ENCODE data around the gene PLOD3.

Gene PLOD3

DNA sequence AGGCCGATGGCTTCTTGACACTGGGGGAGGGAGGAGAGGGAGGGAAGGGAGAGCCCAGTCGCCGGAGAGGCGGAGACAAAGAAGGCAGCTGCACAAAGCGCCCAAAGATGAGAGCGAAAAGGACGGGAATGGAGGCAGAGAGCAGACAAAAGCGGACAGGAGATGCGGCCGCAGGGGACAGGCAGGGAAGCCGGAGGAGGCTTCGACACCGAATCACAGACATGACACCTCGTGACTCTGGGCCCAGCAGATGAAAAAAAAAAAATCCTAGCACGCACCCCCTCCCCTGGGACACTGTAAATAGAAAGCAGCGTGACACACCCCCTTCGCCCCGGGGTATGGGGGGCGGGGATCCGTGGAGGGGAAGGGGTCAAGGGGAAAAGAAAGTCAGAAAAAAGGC lies 38.3 kb downstream of the PLOD3 start:
- no peak for DNase-seq (ENCODE audit: low spot score)

GRCh38 chr7:101177644-101178043 lies 39.7 kb downstream of the PLOD3 start:
- DNase-seq (ENCODE audit: low spot score), result no peak

- DNase-seq (ENCODE audit: low spot score), result no peak
Measured at GRCh38 chr7:101175664-101176063, 41.7 kb downstream of the PLOD3 start.

- DNase-seq (ENCODE audit: low spot score), result no peak
Measured at GRCh38 chr7:101174322-101174854, 43.0 kb downstream of the PLOD3 start.

DNA sequence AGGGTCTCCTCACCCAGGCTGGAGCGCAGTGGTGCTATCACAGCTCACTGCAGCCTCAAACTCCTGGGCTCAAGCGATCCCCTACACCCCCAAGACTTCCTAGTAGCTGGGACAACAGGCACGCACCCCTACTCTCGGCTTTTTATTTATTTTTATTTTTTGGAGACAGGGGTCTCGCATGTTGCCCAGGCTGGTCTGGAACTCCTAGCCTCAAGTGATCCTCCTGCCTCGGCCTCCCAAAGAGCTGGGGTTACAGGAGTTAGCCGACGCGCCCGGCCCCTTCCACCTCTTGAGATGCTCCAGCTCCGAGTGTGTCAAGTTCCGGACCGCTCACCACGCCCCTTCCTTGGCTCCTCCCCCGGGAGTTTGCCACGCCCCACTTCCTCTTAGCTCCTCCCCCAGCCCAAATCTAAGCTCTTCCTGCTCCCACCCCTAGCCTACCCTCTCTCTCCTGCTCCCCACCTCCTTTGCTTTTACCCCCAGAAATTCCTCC lies 43.6 kb downstream of the PLOD3 start:
- DNase-seq (ENCODE audit: low spot score), result no peak

DNA sequence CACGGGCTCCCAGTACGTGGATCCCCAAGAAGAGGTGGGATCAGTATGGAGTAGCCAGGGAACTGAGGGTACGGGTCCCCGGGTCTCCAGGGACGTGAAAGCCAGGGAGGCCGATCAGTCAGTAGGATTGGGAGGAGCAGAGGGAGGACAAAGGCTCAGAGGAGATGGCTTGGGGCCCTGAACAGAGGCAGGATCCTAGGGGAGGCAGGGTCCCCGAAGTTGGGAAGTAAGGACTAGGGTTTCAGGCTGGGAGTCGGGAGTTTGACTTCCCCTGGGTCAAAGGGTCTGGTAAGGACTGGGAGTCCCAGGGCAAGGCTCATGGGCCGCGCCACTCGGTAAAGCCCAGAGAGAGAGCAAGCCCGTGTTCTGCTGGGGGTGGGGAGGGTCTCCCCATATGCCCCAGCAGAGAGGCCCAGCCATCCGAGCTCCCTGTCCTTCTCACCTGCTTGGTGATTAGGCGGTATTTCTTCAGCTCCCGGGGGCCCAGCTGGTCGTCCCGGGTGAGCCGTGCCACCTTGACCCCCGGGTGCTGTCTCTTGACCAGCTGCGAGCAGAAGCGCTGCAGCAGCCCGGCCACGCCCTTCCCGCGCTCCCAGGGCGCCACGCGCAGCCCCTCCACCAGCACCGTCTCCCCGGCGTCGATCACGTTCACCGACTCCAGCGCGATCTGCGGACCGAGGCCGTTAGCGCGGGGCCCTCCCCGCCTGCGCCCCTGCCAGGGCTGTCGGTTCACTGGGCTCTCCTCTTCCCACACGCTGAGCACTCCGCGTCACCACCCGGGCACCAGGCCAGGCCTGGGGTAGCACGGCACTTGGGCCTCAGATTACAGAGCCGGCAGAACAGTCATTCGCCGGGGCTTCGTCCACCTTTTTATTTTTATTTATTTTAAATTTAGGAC lies 44.3 kb downstream of the PLOD3 start:
- no peak for DNase-seq (ENCODE audit: low spot score)

DNA sequence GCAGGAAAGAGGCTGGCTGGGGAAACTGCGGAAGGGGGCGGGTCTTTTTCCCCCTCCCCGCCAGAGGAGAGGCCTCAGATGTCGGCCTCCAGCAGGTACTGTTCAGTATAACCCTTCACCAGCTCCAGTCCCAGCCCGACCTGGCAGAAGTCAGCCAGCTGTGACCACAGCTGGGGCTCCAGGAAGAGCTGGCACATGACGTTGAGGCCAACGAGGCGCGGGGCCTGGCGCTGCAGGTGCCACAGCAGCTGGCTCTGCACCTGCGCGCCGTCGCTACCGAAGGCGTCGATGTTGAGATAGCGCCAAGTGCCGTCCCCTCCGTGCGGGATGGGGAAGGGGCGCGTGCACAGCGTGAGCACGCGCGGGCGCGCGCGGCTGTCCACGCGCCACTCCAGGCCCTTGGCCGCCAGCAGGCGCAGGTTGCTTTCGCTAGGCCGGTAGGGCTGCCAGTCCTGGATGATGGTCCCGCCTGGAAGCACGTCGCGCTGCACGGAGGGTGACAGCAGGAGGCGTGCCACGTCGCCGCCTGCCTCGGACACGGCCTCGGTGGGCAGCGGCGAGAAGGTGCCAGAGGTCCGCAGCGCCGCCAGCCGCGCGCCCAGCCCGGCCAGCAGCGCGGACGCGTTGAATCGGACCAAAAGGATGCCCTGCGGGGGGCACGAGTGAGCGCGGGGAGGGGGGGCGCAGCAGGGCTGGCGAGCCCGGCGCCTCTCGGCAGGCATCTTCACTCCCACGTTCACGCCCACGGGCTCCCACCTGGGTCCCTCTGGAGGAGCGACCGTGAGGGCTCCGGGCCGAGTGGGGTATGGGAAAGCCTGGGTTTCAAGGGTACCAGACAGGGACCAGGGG lies 45.2 kb downstream of the PLOD3 start:
- no peak for DNase-seq (ENCODE audit: low spot score)

DNA sequence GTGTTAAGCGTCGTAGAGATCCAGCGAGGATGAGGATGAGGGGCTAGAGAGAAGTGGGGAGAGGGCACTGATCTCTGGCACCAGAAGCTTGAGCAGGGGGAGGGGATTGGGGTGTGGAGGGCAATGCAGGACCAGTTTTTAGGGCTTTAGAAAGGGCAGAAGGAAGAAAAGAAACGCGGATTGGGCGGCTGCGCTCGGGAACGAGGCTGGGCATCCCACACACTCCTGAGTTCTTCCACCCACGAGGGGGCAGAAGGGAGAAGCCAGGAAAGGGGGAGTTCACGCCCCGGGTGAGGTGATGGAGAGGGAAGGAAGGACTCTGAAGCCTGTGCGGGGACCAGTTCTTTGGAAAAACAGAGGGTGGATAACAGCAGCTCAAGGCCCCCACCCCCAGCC lies 45.9 kb downstream of the PLOD3 start:
- DNase-seq (ENCODE audit: low spot score), result no peak

DNA sequence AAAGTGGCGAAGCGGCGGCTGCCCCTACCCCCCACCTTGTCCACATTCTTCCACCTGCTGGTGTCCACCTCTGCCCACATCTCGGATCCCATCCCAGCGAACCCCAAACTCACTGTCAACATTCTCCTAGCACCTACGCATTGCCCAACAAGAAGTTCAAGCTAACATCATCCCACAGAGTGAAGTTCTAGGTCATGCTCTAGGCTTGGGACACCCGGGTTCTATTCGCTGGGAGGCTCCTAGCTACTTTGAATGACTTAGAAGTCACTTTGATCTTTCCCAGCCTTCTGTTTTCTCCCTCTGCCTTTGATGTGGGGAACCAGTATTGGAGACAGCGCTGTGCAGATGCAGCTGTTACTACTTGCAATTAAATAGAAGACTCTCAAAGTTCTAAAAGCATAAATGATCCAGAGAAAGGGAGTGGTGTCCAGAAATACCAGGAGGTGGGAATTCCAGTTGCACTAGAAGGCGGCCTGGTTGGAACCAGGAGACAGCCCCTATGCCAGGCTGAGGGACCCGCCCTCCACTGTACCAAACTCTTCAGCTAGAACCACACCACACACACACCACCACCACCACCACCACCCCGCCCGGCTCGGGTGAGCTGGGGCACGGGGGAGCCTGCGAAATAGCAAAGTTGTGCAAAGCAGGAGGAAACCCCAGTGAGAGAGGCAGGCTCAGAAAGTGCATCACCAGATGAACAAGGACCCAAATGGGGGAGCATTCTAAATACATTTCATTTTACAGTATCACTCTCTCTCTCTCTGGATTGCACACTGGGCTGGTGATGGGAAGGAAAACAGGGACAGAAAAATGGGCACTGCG lies 46.6 kb downstream of the PLOD3 start:
- DNase-seq (ENCODE audit: low spot score), result no peak

DNA sequence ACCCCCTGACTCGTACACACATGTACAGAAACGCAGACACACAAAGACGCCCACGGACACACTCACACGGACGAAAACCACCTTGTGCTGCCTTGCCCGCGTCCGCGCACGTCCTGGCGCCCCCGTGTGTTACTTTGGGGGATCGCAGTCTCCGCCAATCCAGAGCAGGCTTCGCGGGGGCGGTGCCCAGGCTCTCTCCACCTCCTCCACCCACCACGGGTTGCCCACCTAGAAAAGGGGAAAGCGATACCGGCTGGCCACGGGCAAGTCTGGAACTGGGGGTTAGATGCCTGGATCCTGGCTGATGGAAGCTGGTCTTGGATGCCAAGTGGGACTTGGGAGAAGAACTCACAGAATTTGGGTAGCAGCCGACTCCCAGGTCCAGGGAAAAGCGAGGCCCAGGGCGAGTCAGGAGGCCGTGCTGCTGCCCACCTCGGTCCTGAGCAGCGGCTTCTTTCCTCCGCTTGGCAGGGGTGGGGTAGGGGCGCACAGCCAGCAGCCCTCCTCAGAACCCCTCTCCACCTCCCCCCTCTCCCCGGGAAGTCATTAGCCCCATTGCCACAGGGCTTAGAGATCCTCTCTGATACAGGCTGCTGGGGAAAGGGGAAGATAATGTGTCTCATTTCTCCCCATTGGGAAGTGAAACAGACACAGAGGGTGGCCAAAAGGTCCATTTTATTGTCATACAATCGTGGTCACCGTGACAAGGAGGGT lies 47.4 kb downstream of the PLOD3 start:
- DNase-seq (ENCODE audit: low spot score), result peak; percentile 69

GRCh38 chr7:101169110-101169837 lies 48.1 kb downstream of the PLOD3 start:
- peak; percentile 69 for DNase-seq (ENCODE audit: low spot score)

GRCh38 chr7:101168412-101169049 lies 48.9 kb downstream of the PLOD3 start:
- DNase-seq (ENCODE audit: low spot score), result no peak

DNA sequence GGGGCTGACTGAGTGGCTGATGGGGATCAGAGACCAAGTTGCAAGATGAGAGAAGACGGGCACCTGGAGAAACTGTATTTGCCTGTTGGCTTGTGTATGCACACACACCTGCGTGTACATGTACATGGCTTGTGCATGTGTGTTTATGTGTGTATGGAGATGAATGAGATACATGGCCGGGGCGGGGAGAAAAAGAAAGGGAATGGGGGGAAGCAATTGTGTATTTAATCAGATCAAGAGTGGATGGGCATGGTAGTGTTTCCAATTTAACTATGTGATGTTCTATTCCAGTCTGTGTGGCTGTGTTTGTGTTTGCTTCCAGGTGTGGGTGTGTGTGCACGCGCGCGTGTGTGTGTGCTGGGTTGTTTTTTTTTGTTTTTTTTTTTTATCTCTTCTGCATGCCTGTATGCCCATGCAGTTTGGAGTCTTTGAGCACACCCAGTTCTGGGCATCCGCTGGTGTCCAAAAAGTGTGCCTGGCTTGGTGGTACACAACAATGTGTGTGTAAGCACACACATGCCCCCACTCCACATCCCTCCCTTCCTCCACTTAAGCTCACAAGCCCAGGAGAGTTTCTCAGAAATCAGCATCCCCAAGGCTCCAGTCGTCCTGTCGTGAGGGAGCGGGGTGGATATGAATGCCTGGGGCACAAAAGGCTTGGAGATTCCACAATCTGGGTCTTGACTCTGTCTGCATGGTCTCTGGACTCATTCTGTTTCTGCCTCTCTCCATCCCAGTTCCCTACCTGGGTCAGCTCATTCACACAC lies 49.6 kb downstream of the PLOD3 start:
- no peak for DNase-seq (ENCODE audit: low spot score)

DNA sequence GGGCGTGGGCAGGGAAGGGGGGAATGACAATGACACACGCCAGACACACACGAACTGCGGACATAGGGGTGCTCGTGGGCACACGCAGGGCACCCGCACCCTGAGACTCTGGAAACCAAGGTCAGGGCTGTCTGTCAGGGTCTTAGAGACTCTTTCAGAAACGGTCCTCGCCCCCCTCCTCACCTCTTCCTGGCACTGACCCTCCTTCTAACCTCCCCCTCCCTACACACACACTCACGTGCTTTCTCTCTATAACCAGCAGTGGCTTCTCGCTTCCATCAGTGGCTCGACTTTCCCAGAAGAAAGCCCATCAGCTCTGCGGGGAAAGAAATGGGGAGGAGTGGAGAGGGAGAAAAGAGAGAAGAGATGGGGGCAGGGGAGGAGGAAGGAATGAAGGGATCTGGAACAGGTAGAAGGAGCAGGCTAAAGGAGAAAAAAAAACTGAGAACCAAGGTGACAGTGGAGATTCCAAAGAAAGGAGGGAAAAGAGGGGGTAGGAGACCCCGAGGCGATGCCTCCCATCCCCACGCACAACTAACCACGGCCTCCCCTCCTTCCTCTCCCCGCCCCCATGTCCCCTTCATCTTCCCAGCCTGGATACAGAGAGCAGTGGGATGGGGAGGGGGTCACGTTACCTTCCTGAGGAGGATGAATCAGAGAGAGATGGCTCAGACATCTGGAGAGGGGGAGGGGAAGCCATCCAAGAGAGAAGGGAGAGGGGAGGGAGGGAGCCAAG lies 50.3 kb downstream of the PLOD3 start:
- no peak for DNase-seq (ENCODE audit: low spot score)

- no peak for DNase-seq (ENCODE audit: low spot score)
Measured at GRCh38 chr7:101166648-101166908, 50.8 kb downstream of the PLOD3 start.

DNA sequence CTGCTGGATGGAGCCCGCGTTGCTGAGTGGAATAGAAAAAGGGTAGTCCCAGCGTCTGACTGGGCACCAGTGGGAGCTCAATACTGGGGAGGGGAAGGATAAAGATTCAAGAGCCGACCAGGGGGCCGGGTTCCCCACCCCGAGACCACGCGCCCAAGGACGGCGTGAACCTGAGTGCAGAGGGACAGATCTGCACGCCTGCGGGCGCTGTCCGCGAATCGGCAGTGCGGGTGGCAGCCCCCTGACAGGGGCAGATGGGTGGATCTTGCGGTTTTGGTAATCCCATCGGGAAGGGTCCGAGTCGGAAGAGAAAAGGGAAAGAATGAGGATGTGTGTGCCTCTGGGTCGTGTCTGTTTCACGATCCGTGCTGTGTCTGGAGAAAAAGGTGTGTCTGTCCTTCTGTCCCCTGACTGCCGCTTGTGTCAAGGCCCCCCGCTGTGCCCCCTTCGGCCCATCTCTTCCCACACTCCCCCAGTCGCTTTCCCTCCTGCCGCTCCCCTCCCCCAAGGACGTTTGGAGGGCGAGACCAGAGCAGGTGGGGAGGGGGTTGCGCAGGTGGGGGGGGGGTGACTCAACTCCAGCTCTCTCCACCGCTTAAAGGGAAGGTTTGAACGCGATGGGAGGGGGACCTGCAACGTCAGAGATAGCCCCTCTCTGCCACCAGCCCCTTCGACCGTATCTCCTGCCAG lies 51.3 kb downstream of the PLOD3 start:
- no peak for DNase-seq (ENCODE audit: low spot score)

- DNase-seq (ENCODE audit: low spot score), result peak; percentile 93
Measured at GRCh38 chr7:101165075-101165957, 52.1 kb downstream of the PLOD3 start, which contains the start of gene VGF. Gene VGF, minus strand, starts transcription at chr7:101165569. Its CDS starts 726 bp downstream, at chr7:101164843.

Data from cerebellar cortex (tissue), 1 donor.